SU-DHL-6 (cell line): ENCODE results near the gene SMOC2.

Experiments used
- H2AFZ ChIP-seq: fragments of 200-600 bp; sonication (generic); 2 replicates; pipeline ENCODE4 v1.6.1; 2014; ENCODE audit warnings: low read depth, mild to moderate bottlenecking, moderate library complexity, mixed read lengths, antibody characterized with exemption, low read length; ENCODE audit not compliant: severe bottlenecking
- H3F3A ChIP-seq: fragments of 200-600 bp; shearing (Covaris generic); 2 replicates; pipeline ENCODE4 v1.6.0; 2016; ENCODE audit warnings: antibody characterized with exemption, mild to moderate bottlenecking; ENCODE audit not compliant: insufficient read depth
- H3K27ac ChIP-seq: fragments of 200-600 bp; sonication (generic); 2 replicates; pipeline ENCODE4 v1.5.1; 2016; ENCODE audit warnings: low read depth, mild to moderate bottlenecking, low read length, moderate library complexity, mixed read lengths
- H3K27me3 ChIP-seq: fragments of 200-600 bp; sonication (generic), shearing (Covaris generic); 2 replicates; pipeline ENCODE4 v1.6.0; 2014; ENCODE audit warnings: mild to moderate bottlenecking, low read length
- H3K36me3 ChIP-seq: fragments of 200-600 bp; sonication (generic); 2 replicates; pipeline ENCODE4 v1.6.1; 2014; ENCODE audit warnings: mild to moderate bottlenecking, low read length, mixed read lengths
- H3K4me2 ChIP-seq: fragments of 300-600, 200-600 bp; shearing (Covaris generic), sonication (generic); 2 replicates; pipeline ENCODE4 v1.6.0; 2014; ENCODE audit warnings: low read length, low read depth, mild to moderate bottlenecking; ENCODE audit not compliant: poor library complexity, severe bottlenecking
- H3K4me3 ChIP-seq: fragments of 200-600 bp; sonication (generic); 2 replicates; pipeline ENCODE4 v1.5.1; 2014; ENCODE audit warnings: antibody characterized with exemption, low read length, mild to moderate bottlenecking, mixed read lengths; ENCODE audit not compliant: insufficient read depth, poor library complexity, severe bottlenecking
- H3K79me2 ChIP-seq: fragments of 200-600 bp; sonication (generic); 2 replicates; pipeline ENCODE4 v1.6.1; 2014; ENCODE audit warnings: mild to moderate bottlenecking, low read length, moderate library complexity; ENCODE audit not compliant: insufficient read depth
- H3K9ac ChIP-seq: fragments of 200-600 bp; sonication (generic); 2 replicates; pipeline ENCODE4 v1.7.0; 2014; ENCODE audit warnings: mild to moderate bottlenecking, low read length
- H3K9me2 ChIP-seq: fragments of 200-600 bp; sonication (generic); replicated peaks from 2 replicates; pipeline ENCODE4 v1.6.1; 2014; ENCODE audit warnings: low read length; ENCODE audit not compliant: insufficient read depth
- H3K9me3 ChIP-seq: fragments of 200-600 bp; sonication (generic); 2 replicates; pipeline ENCODE4 v1.6.1; 2014; ENCODE audit warnings: low read length, mixed read lengths; ENCODE audit not compliant: insufficient read depth
- H4K20me1 ChIP-seq: fragments of 200-600 bp; sonication (generic); 2 replicates; pipeline ENCODE4 v1.6.1; 2014; ENCODE audit warnings: low read depth, mild to moderate bottlenecking, antibody characterized with exemption, low read length, moderate library complexity, mixed read lengths
- CTCF ChIP-seq: fragments of 200-600 bp; sonication (generic); IDR thresholded peaks from one replicate; pipeline ENCODE4 v1.5.1; 2017; ENCODE audit warnings: antibody characterized with exemption, mild to moderate bottlenecking, low read length, moderate library complexity; ENCODE audit not compliant: insufficient read depth, poor library complexity, severe bottlenecking
- EZH2phosphoT487 ChIP-seq: fragments of 200-600 bp; sonication (generic), shearing (Covaris generic); conservative IDR thresholded peaks from 2 replicates; pipeline ENCODE4 v1.6.1; 2018; ENCODE audit warnings: mild to moderate bottlenecking, antibody characterized with exemption, low read length, moderate library complexity, mixed read lengths

Gene SMOC2

GRCh38 chr6:168447282-168447681, 6.3 kb downstream of the SMOC2 start:
- Histone ChIP-seq H3K36me3 (no peaks in the 10 kb centered on the region), H4K20me1 (no peaks in the 10 kb centered on the region), H2AFZ (no peak overlapping the region), H3K9me2 (no peaks in the 10 kb centered on the region), H3K27ac (no peak overlapping the region), H3K9ac (no peak overlapping the region), H3K79me2 (no peaks in the 10 kb centered on the region), H3K9me3 (no peaks in the 10 kb centered on the region), H3K4me3 (no peak overlapping the region), H3F3A (no peaks in the 10 kb centered on the region), H3K4me2 (no peak overlapping the region), H3K27me3 (no peaks in the 10 kb centered on the region)
- no peak for TF ChIP-seq CTCF
- no peak for TF ChIP-seq EZH2phosphoT487

GRCh38 chr6:168447700-168448099, 6.7 kb downstream of the SMOC2 start:
- no peak overlapping the region for H2AFZ ChIP-seq
- no peak overlapping the region for H3K9ac ChIP-seq
- no peaks in the 10 kb centered on the region for H4K20me1 ChIP-seq
- H3K79me2 ChIP-seq = no peaks in the 10 kb centered on the region
- no peak overlapping the region for H3K4me2 ChIP-seq
- no peaks in the 10 kb centered on the region for H3K9me3 ChIP-seq
- H3F3A ChIP-seq = no peaks in the 10 kb centered on the region
- H3K27me3 ChIP-seq = no peaks in the 10 kb centered on the region
- H3K27ac ChIP-seq = no peak overlapping the region
- H3K36me3 ChIP-seq = no peaks in the 10 kb centered on the region
- no peak overlapping the region for H3K4me3 ChIP-seq
- no peak for TF ChIP-seq CTCF
- TF ChIP-seq EZH2phosphoT487 = no peak
- H3K9me2 ChIP-seq = no peaks in the 10 kb centered on the region

GRCh38 chr6:168448243-168448855, 7.4 kb downstream of the SMOC2 start:
- Histone ChIP-seq H3F3A (no peaks in the 10 kb centered on the region), H4K20me1 (no peaks in the 10 kb centered on the region), H3K9ac (no peak overlapping the region), H2AFZ (no peak overlapping the region), H3K9me3 (no peaks in the 10 kb centered on the region), H3K4me3 (no peak overlapping the region), H3K27me3 (no peaks in the 10 kb centered on the region), H3K9me2 (no peaks in the 10 kb centered on the region), H3K27ac (no peak overlapping the region), H3K36me3 (no peaks in the 10 kb centered on the region), H3K79me2 (no peaks in the 10 kb centered on the region), H3K4me2 (no peak overlapping the region)
- TF ChIP-seq EZH2phosphoT487 (no peak), CTCF (no peak)
